Measurements from ENCODE around the gene MRPL27.

MRPL27 gene

DNA sequence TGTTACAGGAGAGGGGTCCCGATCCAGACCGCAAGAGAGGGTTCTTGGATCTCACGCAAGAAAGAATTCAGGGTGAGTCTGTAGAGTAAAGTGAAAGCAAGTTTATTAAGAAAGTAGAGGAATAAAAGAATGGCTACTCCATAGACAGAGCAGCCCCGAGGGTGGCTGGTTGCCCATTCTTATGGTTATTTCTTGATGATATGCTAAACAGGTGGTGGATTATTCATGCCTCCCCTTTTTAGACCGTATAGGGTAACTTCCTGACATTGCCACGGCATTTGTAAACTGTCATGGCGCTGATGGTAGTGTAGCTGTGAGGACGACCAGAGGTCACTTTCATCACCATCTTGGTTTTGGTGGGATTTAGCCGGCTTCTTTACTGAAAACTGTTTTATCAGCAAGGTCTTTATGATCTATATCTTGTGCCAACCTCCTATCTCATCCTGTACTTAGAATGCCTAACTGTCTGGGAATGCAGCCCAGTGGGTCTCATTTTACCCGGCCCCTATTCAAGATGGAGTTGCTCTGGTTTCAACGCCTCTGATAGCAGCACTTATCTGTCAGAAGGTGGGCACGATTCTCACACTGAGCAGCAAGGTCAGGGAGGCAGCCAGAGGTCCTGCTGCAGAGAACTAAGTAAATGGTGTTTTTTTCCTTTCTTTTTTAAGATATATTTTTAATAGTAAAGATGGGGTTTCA is 53.5 kb downstream of the MRPL27 start:
- no peak overlapping the region for H3K27ac ChIP-seq (ENCODE audit: low read depth, low read length)

DNA sequence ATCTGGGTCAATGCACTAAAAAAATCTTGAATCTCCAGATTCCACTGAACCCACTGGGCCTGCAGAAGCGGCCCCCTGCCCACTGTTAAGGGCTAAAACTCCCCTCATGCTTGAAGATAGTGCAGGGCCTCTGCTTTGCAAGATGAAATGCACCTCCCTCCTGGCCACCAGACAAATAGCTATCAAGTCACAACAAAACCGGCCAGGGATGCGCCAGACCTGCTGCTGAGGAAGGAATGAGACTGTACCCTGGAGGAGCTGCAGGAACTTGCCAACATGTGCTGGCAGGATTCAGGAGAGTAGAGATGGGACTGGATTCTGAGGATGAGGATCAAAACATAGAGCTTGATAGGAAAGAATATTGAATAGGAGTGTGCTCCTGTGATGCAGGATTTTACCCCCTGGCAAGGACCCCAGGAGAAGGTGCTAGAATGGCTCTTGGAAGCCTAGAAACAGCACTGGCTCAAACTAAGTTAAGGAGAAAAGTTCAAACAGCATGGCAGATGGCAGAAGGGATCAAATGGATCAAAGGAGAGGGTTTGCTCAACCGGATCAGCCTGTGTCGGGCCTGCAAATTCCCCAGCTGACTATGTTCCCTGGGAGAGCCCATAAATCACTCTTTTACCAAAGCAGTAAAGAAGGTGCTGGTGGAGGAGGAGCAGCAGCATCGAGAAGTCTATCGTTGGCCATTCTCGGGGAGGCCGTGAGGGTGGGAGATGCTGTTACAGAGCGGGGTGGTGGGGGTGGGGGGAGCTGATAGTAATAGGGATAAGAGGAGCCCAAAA is 54.3 kb downstream of the MRPL27 start:
- no peaks in the 10 kb centered on the region for H3K27me3 ChIP-seq (ENCODE audit: control insufficient read depth in 1 of 2, insufficient read depth in 2 of 2, low read length in 2 of 2)
- no peak overlapping the region for H3K4me3 ChIP-seq (ENCODE audit: low read depth in 1 of 2, low read length in 2 of 2)
- H3K9ac ChIP-seq (ENCODE audit: low read length) = no peak overlapping the region
- no peaks in the 10 kb centered on the region for H3K4me1 ChIP-seq (ENCODE audit: insufficient read depth, low read length)
- no peaks in the 10 kb centered on the region for H3K9me3 ChIP-seq (ENCODE audit: low read length)
- no peak overlapping the region for H3K27ac ChIP-seq (ENCODE audit: low read depth, low read length)
- no peaks in the 10 kb centered on the region for H3K36me3 ChIP-seq (ENCODE audit: insufficient read depth, low read length)

More for the DNA sequence above, 53.5 kb downstream of the MRPL27 start:
- Histone ChIP-seq H3K4me1 (ENCODE audit: insufficient read depth, low read length) (no peaks in the 10 kb centered on the region), H3K9me3 (ENCODE audit: low read length) (no peaks in the 10 kb centered on the region), H3K27me3 (ENCODE audit: control insufficient read depth in 1 of 2, insufficient read depth in 2 of 2, low read length in 2 of 2) (no peaks in the 10 kb centered on the region), H3K36me3 (ENCODE audit: insufficient read depth, low read length) (no peaks in the 10 kb centered on the region), H3K9ac (ENCODE audit: low read length) (no peak overlapping the region), H3K4me3 (ENCODE audit: low read depth in 1 of 2, low read length in 2 of 2) (no peak overlapping the region)
